Keratinocyte (primary cell): ENCODE results near the gene IGSF9. TPM values are rescaled to one million over a fixed set of nuclear protein-coding genes. Genes with fewer than 3 reads are reported as not detected.

Source experiments
- DNase-seq: peaks from one replicate; pipeline ENCODE4 v3.0.0-alpha.2; 2011; ENCODE audit warnings: low read depth, missing footprints, low spot score
- FAIRE-seq: peaks from 2 replicates; lab custom pipeline; 2011; peaks lifted over from hg19 to GRCh38; lab: Jason Lieb, UNC
- H2AFZ ChIP-seq: 2 replicates; pipeline ENCODE4 v1.6.0; 2012; ENCODE audit warnings: low read length, control low read depth, inconsistent platforms; ENCODE audit not compliant: control insufficient read depth
- H3K27ac ChIP-seq: 2 replicates; pipeline ENCODE4 v1.5.1; 2011; ENCODE audit warnings: low read length; ENCODE audit not compliant: control insufficient read depth, insufficient read depth
- H3K27me3 ChIP-seq: 3 replicates; pipeline ENCODE4 v1.6.0; 2011; ENCODE audit warnings: low read length; ENCODE audit not compliant: control insufficient read depth, insufficient read depth; ENCODE audit errors: extremely low read depth
- H3K36me3 ChIP-seq, 2 experiments: 2 replicates in 1 of 2; 3 replicates in 1 of 2; pipeline ENCODE4 v1.5.1; 2011; ENCODE audit warnings: low read length in 2 of 2, mild to moderate bottlenecking in 1 of 2; ENCODE audit not compliant: control insufficient read depth in 2 of 2, insufficient read depth in 2 of 2; ENCODE audit errors: extremely low read depth in 1 of 2
- H3K4me1 ChIP-seq: 3 replicates; pipeline ENCODE4 v1.5.1; 2011; ENCODE audit warnings: low read length; ENCODE audit not compliant: control insufficient read depth, insufficient read depth; ENCODE audit errors: extremely low read depth
- H3K4me2 ChIP-seq: 3 replicates; pipeline ENCODE4 v1.6.0; 2011; ENCODE audit warnings: low read depth, low read length; ENCODE audit not compliant: control insufficient read depth, insufficient read depth; ENCODE audit errors: extremely low read depth
- H3K4me3 ChIP-seq, 3 experiments: fragments of 200-600 bp in 1 of 3; sonication (generic) in 1 of 3; 2 replicates in 2 of 3; 3 replicates in 1 of 3; pipeline ENCODE4 v1.5.1; 2011 to 2016; ENCODE audit warnings: low read length in 3 of 3, mild to moderate bottlenecking in 3 of 3, control low read depth in 2 of 3, inconsistent platforms in 1 of 3, low read depth in 1 of 3, mixed read lengths in 1 of 3, mixed run types in 1 of 3, moderate library complexity in 1 of 3; ENCODE audit not compliant: control insufficient read depth in 2 of 3, insufficient read depth in 2 of 3; ENCODE audit errors: extremely low read depth in 1 of 3
- H3K79me2 ChIP-seq: 2 replicates; pipeline ENCODE4 v1.6.0; 2012; ENCODE audit warnings: low read length; ENCODE audit not compliant: control insufficient read depth, insufficient read depth
- H3K9ac ChIP-seq: 3 replicates; pipeline ENCODE4 v1.6.0; 2011; ENCODE audit warnings: low read length; ENCODE audit not compliant: control insufficient read depth, insufficient read depth; ENCODE audit errors: extremely low read depth
- H3K9me1 ChIP-seq: 3 replicates; pipeline ENCODE4 v1.6.0; 2011; ENCODE audit warnings: low read length; ENCODE audit not compliant: control insufficient read depth, insufficient read depth; ENCODE audit errors: extremely low read depth
- H3K9me3 ChIP-seq: 2 replicates; pipeline ENCODE4 v1.5.1; 2012; ENCODE audit warnings: low read depth, low read length; ENCODE audit not compliant: control insufficient read depth
- H4K20me1 ChIP-seq: 3 replicates; pipeline ENCODE4 v1.6.0; 2011; ENCODE audit warnings: low read length; ENCODE audit not compliant: control insufficient read depth, insufficient read depth; ENCODE audit errors: extremely low read depth
- EZH2 ChIP-seq: IDR thresholded peaks from one replicate; pipeline ENCODE4 v1.6.1; 2012; ENCODE audit warnings: inconsistent platforms, mild to moderate bottlenecking, low read length, moderate library complexity
- dilution Hi-C: fragments of 300-500 bp; cut with MboI; formaldehyde crosslinking; loops from one replicate; pipeline ENCODE4 v1.7.0; 2020; ENCODE audit warnings: low sequenced_read_pairs; ENCODE audit not compliant: extremely low pct_ligation_motif_present
- polyA plus RNA-seq, 5 experiments: library from polyadenylated mRNA; depleted of rRNA in 3 of 5; stranded (reverse) in 3 of 5; stranded (forward) in 1 of 5; unstranded in 1 of 5; fragments of >200 nt; gene quantifications; 1 replicate in 1 of 5; 2 replicates in 3 of 5; 3 replicates in 1 of 5; pipeline versions ENCODE4 v1.2.1 to v1.2.3, GENCODE V29; 2011 to 2012; ENCODE audit warnings: missing spikeins in 2 of 5, low read depth in 1 of 5, low replicate concordance in 1 of 5
- TF ChIP-seq, protein P1 (sequence below), 3 experiments: IDR thresholded peaks in 1 of 3; conservative IDR thresholded peaks in 1 of 3; optimal IDR thresholded peaks in 1 of 3; 2 replicates in 2 of 3; 3 replicates in 1 of 3; pipeline versions ENCODE3 to v1.5.1; 2011; ENCODE audit warnings: low read length in 3 of 3, mild to moderate bottlenecking in 3 of 3, moderate library complexity in 2 of 3, control low read depth in 1 of 3, inconsistent platforms in 1 of 3; ENCODE audit not compliant: insufficient read depth in 2 of 3; ENCODE audit errors: extremely low read depth in 1 of 3

The IGSF9 gene
- polyA plus RNA-seq, 1 donor (not counting 4 experiments of a cell fraction or from before 2014, with no cell fraction given), result 4.2 TPM

DNA sequence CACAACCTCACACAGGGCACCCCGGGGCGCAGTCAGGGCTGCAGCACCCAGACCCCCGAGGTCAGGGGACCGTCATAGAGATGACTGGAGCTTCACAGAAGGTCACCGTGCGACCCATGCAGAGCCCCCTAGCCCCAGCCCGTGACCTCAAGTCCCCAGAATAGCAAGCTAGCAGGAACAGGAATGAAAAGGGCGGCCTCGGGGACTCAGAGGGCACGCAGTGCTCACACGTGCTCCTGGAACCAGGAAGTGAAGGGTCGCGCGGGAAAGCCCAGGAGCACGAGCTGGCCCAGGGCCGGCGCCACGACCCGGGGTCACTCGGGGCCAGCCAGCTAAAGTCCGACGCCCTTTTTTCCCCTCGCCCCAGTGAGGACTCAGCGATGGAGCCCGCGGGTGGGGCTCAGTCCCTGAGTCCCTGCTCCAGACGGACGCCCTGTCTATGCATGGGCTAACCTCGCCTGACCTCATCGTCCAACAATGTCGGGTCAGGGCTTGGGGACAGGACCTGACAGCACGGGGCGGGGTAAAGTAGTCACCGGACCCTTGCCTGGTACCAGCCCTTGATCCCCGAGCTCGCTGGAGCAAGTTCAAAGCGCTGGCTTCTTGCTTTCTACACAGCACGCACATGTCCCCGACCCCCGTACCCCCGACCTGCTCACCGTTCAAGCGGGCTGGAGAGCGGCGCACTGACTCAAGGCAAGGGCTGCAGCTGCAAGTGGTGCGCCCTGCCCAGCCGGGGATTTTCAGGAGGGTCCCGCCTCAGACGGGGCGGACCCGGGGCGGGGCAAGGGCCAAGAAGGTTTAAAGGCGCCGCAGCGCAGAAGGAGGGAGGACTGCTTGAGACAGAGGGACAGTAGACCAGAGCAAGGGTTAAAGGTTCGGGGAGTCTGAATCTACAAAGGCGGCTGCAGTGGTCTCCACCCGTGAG lies 20.4 kb downstream of the IGSF9 start, which contains the start of gene TAGLN2:
TAGLN2 (minus strand) TSS at position 717 of the 928 bp plus-strand sequence. CDS start 4,998 bp downstream, outside the sequence.
- peaks cover 20% of the 10 kb centered on the region for H4K20me1 ChIP-seq
- H3K9me3 ChIP-seq, result no peaks in the 10 kb centered on the region
- peaks cover 49% of the 10 kb centered on the region for H3K79me2 ChIP-seq
- peak within 1 kb of the TSS; percentile 90 for H3K4me2 ChIP-seq
- dilution Hi-C loops, result no loop called here
- DNase-seq, result peak; percentile 95
- no peak for FAIRE-seq
- H3K27ac ChIP-seq, result peak within 1 kb of the TSS; percentile 98
- no peak for TF ChIP-seq EZH2
- TF ChIP-seq, protein P1, sequence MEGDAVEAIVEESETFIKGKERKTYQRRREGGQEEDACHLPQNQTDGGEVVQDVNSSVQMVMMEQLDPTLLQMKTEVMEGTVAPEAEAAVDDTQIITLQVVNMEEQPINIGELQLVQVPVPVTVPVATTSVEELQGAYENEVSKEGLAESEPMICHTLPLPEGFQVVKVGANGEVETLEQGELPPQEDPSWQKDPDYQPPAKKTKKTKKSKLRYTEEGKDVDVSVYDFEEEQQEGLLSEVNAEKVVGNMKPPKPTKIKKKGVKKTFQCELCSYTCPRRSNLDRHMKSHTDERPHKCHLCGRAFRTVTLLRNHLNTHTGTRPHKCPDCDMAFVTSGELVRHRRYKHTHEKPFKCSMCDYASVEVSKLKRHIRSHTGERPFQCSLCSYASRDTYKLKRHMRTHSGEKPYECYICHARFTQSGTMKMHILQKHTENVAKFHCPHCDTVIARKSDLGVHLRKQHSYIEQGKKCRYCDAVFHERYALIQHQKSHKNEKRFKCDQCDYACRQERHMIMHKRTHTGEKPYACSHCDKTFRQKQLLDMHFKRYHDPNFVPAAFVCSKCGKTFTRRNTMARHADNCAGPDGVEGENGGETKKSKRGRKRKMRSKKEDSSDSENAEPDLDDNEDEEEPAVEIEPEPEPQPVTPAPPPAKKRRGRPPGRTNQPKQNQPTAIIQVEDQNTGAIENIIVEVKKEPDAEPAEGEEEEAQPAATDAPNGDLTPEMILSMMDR (optimal IDR thresholded peaks at IDR 0.05 in 1 of 3, IDR thresholded peaks at IDR 0.05 in 1 of 3, conservative IDR thresholded peaks at IDR 0.05 in 1 of 3; ENCODE audit: extremely low read depth in 1 of 3, insufficient read depth in 2 of 3, low read length in 3 of 3), result no peak
- no peaks in the 10 kb centered on the region for H3K27me3 ChIP-seq
- peak within 1 kb of the TSS; percentile 100 for H3K9ac ChIP-seq
- peaks cover 54% of the 10 kb centered on the region for H3K4me1 ChIP-seq
- H3K9me1 ChIP-seq, result peaks cover 8% of the 10 kb centered on the region
- peaks cover 21 to 30% of the 10 kb centered on the region in 2 experiments for H3K36me3 ChIP-seq
- peak within 1 kb of the TSS; percentile 52 for H2AFZ ChIP-seq
- peak within 1 kb of the TSS; percentile 79 to 94 (median 92) for H3K4me3 ChIP-seq

DNA sequence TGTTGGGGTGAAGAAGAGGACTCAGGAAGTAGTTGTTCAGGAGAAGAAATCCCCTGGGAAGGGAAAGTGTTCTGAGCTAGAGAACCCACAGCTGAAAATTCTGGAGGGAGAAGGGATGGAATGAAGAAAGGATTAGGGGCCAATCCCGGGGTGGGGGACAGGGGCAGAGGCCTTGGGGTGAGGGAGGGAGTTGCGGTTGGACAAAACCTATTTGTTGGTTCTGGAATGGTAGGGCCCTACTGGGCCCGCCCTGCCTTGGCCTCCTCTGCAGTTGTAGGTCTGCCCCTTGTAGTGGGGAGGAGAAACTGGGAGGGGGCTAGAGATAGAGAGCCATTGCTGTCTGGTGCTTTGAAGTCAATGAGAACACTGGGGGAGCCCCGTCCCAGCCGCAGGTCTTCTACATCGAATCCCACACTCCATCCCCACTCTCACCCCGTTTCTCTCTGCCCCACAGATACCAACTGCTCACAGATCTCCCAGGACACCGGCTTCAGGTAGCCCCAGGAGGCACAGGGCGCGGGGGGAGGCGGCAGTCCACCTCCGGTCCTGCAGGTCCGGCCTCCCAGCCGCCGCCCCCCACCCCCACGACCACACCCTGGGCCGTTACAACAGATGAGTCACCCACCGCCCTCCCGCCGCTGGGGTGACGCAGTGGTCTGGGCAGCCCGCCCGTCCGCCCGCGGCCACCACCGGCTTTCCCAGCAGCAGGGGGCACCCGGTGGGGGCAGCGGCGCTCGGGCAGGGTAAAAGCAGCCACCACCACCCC lies 21.2 kb downstream of the IGSF9 start:
- DNase-seq (no peak), FAIRE-seq (no peak)
- Histone ChIP-seq H3K9me1 (peaks cover 8% of the 10 kb centered on the region), H3K36me3 (peaks cover 30 to 36% of the 10 kb centered on the region in 2 experiments), H3K4me3 (peak overlapping the region; percentile 79 to 94 (median 92)), H3K4me2 (peak overlapping the region; percentile 90), H3K27me3 (no peaks in the 10 kb centered on the region), H2AFZ (no peak overlapping the region), H3K9me3 (no peaks in the 10 kb centered on the region), H3K79me2 (peaks cover 57% of the 10 kb centered on the region), H4K20me1 (peaks cover 22% of the 10 kb centered on the region), H3K4me1 (peaks cover 49% of the 10 kb centered on the region), H3K27ac (peak overlapping the region; percentile 98), H3K9ac (peak overlapping the region; percentile 100)
- dilution Hi-C loops, result no loop called here
- no peak for TF ChIP-seq EZH2
